Measurements from ENCODE around the gene TMEM225B. TPM values are rescaled to one million over a fixed set of nuclear protein-coding genes. Genes with fewer than 3 reads are reported as not detected.
"Not testable (repeated sequence)": the region's sequence is repeated elsewhere in the genome, so short reads cannot be mapped to it uniquely, and the experiment has no call there.

TMEM225B gene
- total RNA-seq, result 1.00 TPM

GRCh38 chr7:99597762-99598501 is at the start of gene TMEM225B:
Gene TMEM225B, plus strand, starts transcription at chr7:99598267. Its CDS starts 6,122 bp downstream, at chr7:99604389.
- ATAC-seq, result no peak

GRCh38 chr7:99549545-99549944 is 48.5 kb upstream of the TMEM225B start:
- not testable (repeated sequence) for ATAC-seq

GRCh38 chr7:99551334-99551733 is 46.7 kb upstream of the TMEM225B start:
- ATAC-seq, result peak; percentile 21

- ATAC-seq, result peak; percentile 91
Measured at GRCh38 chr7:99551767-99552463, 46.2 kb upstream of the TMEM225B start, which contains the start of gene FAM200A. Gene FAM200A, minus strand, starts transcription at chr7:99552114. Its CDS starts 3,707 bp downstream, at chr7:99548407.

- no peak for ATAC-seq
Measured at GRCh38 chr7:99553039-99553438, 45.0 kb upstream of the TMEM225B start.

GRCh38 chr7:99554939-99555338 is 43.1 kb upstream of the TMEM225B start:
- ATAC-seq, result no peak

- ATAC-seq, result no peak
Measured at GRCh38 chr7:99557196-99557607, 40.9 kb upstream of the TMEM225B start.

- ATAC-seq, result no peak
Measured at GRCh38 chr7:99557940-99558305, 40.1 kb upstream of the TMEM225B start.

- ATAC-seq, result peak; percentile 68
Measured at GRCh38 chr7:99558306-99559174, 39.5 kb upstream of the TMEM225B start, which contains the start of gene ZNF655. Gene ZNF655, plus strand, starts transcription at chr7:99558642. Its CDS starts 1,918 bp downstream, at chr7:99560560.

GRCh38 chr7:99559175-99559915 is 38.7 kb upstream of the TMEM225B start:
- no peak for ATAC-seq

GRCh38 chr7:99560834-99561736 is 37.0 kb upstream of the TMEM225B start:
- ATAC-seq, result peak; percentile 67

GRCh38 chr7:99561737-99562051 is 36.4 kb upstream of the TMEM225B start:
- no peak for ATAC-seq

GRCh38 chr7:99562114-99562784 is 35.8 kb upstream of the TMEM225B start:
- ATAC-seq, result no peak

- peak; percentile 86 for ATAC-seq
Measured at GRCh38 chr7:99562832-99563231, 35.2 kb upstream of the TMEM225B start.

- ATAC-seq, result no peak
Measured at GRCh38 chr7:99563650-99564049, 34.4 kb upstream of the TMEM225B start.

- not testable (repeated sequence) for ATAC-seq
Measured at GRCh38 chr7:99568770-99569169, 29.3 kb upstream of the TMEM225B start.

GRCh38 chr7:99571768-99572167 is 26.3 kb upstream of the TMEM225B start:
- ATAC-seq, result no peak

GRCh38 chr7:99573257-99573656 is 24.8 kb upstream of the TMEM225B start:
- no peak for ATAC-seq

- ATAC-seq, result no peak
Measured at GRCh38 chr7:99576251-99576650, 21.8 kb upstream of the TMEM225B start.

- ATAC-seq, result no peak
Measured at GRCh38 chr7:99579281-99579955, 18.6 kb upstream of the TMEM225B start.

Data from esophagus mucosa (tissue), 1 donor.